Endothelial cell of umbilical vein (primary cell): Measurements from ENCODE around the gene RAPGEF6. TPM values are rescaled to one million over a fixed set of nuclear protein-coding genes. Genes with fewer than 3 reads are reported as not detected.

Experiments used
- BruUV-seq: library from RNA; stranded (reverse); fragments of 400-500 nt; replicated peaks from 2 replicates; lab custom pipeline; 2021; lab: Mats Ljungman, UMichigan
- CTCF ChIA-PET: fragments of 300-600, 350-600 bp; sonication (Branson Sonifier 250); formaldehyde crosslinking; loops from one replicate; lab custom pipeline; 2021; ENCODE audit warnings: antibody characterized with exemption, inconsistent platforms; lab: Charles Lee
- POLR2A ChIA-PET: fragments of 300-600, 350-600 bp; sonication (Branson Sonifier 250); formaldehyde crosslinking; loops from one replicate; lab custom pipeline; 2021; ENCODE audit warnings: antibody characterized with exemption, inconsistent platforms; lab: Charles Lee
- DNase-seq: peaks from one replicate; pipeline ENCODE4 v3.0.0-alpha.2; 2011; ENCODE audit warnings: low read depth, low spot score
- FAIRE-seq: peaks from 2 replicates; lab custom pipeline; 2011; peaks lifted over from hg19 to GRCh38; lab: Jason Lieb, UNC
- H2AFZ ChIP-seq: 2 replicates; pipeline ENCODE4 v1.6.0; 2012; ENCODE audit warnings: low read depth, low read length, control low read depth, inconsistent platforms
- H3K27ac ChIP-seq: 2 replicates; pipeline ENCODE4 v1.5.1; 2011; ENCODE audit warnings: low read depth, mild to moderate bottlenecking, control low read depth, low read length, moderate library complexity; ENCODE audit not compliant: insufficient read depth
- H3K27me3 ChIP-seq, 2 experiments: 2 replicates each; pipeline versions ENCODE4 v1.6.0 to v1.6.1; 2011; ENCODE audit warnings: low read length in 2 of 2, mixed read lengths in 1 of 2; ENCODE audit not compliant: control insufficient read depth in 2 of 2, insufficient read depth in 2 of 2
- H3K36me3 ChIP-seq, 2 experiments: 2 replicates in 1 of 2; 3 replicates in 1 of 2; pipeline ENCODE4 v1.5.1; 2011; ENCODE audit warnings: low read length in 2 of 2, mild to moderate bottlenecking in 1 of 2, moderate library complexity in 1 of 2; ENCODE audit not compliant: control insufficient read depth in 2 of 2, insufficient read depth in 2 of 2; ENCODE audit errors: extremely low read depth in 1 of 2
- H3K4me1 ChIP-seq: 3 replicates; pipeline ENCODE4 v1.5.1; 2011; ENCODE audit warnings: mild to moderate bottlenecking, low read length; ENCODE audit not compliant: control insufficient read depth, insufficient read depth; ENCODE audit errors: extremely low read depth
- H3K4me2 ChIP-seq: 2 replicates; pipeline ENCODE4 v1.6.1; 2011; ENCODE audit warnings: low read length, control low read depth, mixed read lengths; ENCODE audit not compliant: insufficient read depth
- H3K4me3 ChIP-seq, 3 experiments: fragments of 200-600 bp in 1 of 3; sonication (generic), shearing (Covaris generic) in 1 of 3; replicated peaks in 1 of 3; 2 replicates each; pipeline ENCODE4 v1.5.1; 2011 to 2016; ENCODE audit warnings: control low read depth in 3 of 3, low read length in 3 of 3, mild to moderate bottlenecking in 2 of 3, inconsistent platforms in 1 of 3, low read depth in 1 of 3, moderate library complexity in 1 of 3; ENCODE audit not compliant: insufficient read depth in 1 of 3
- H3K79me2 ChIP-seq: 2 replicates; pipeline ENCODE4 v1.6.0; 2012; ENCODE audit warnings: low read length, inconsistent platforms; ENCODE audit not compliant: control insufficient read depth, insufficient read depth
- H3K9ac ChIP-seq: replicated peaks from 2 replicates; pipeline ENCODE3; 2011; ENCODE audit warnings: low read length, control low read depth; ENCODE audit not compliant: insufficient read depth; ENCODE audit errors: extremely low read depth
- H3K9me1 ChIP-seq: replicated peaks from 3 replicates; pipeline ENCODE4 v1.6.0; 2011; ENCODE audit warnings: mild to moderate bottlenecking, low read length; ENCODE audit not compliant: control insufficient read depth, insufficient read depth; ENCODE audit errors: extremely low read depth
- H3K9me3 ChIP-seq: replicated peaks from 2 replicates; pipeline ENCODE4 v1.5.1; 2012; ENCODE audit warnings: low read length, inconsistent platforms; ENCODE audit not compliant: control insufficient read depth, insufficient read depth
- H4K20me1 ChIP-seq: replicated peaks from 2 replicates; pipeline ENCODE3; 2011; ENCODE audit warnings: mild to moderate bottlenecking, low read length; ENCODE audit not compliant: control insufficient read depth, insufficient read depth; ENCODE audit errors: extremely low read depth
- CTCF ChIP-seq, 2 donors: IDR thresholded peaks; 1 replicate in 1 of 2; 2 replicates in 1 of 2; pipeline ENCODE4 v1.5.1; 2011; ENCODE audit warnings: low read length in 2 of 2, mild to moderate bottlenecking in 2 of 2, moderate library complexity in 2 of 2, control low read depth in 1 of 2, inconsistent platforms in 1 of 2, low read depth in 1 of 2; ENCODE audit not compliant: insufficient read depth in 1 of 2; ENCODE audit errors: extremely low read depth in 1 of 2
- EZH2 ChIP-seq: IDR thresholded peaks from 2 replicates; pipeline ENCODE4 v1.6.1; 2012; ENCODE audit warnings: borderline replicate concordance, low read depth, mild to moderate bottlenecking, moderate library complexity, low read length, inconsistent platforms; ENCODE audit not compliant: severe bottlenecking
- FOS ChIP-seq: IDR thresholded peaks from 2 replicates; pipeline ENCODE4 v1.6.1; 2011; ENCODE audit warnings: mild to moderate bottlenecking, low read length, moderate library complexity, borderline replicate concordance; ENCODE audit not compliant: insufficient read depth
- GATA2 ChIP-seq: IDR thresholded peaks from 2 replicates; pipeline ENCODE4 v1.7.0; 2011; ENCODE audit warnings: low read depth, mild to moderate bottlenecking, moderate library complexity, mixed read lengths, low read length; ENCODE audit not compliant: insufficient read length, insufficient read depth
- JUN ChIP-seq: IDR thresholded peaks from 2 replicates; pipeline ENCODE4 v1.6.1; 2011; ENCODE audit warnings: borderline replicate concordance, low read depth; ENCODE audit not compliant: insufficient read length, insufficient read depth
- MAX ChIP-seq: IDR thresholded peaks from 2 replicates; pipeline ENCODE4 v1.6.1; 2011; ENCODE audit not compliant: insufficient read depth, insufficient read length
- MYC ChIP-seq: IDR thresholded peaks from one replicate; pipeline ENCODE4 v1.6.1; 2011; ENCODE audit warnings: mild to moderate bottlenecking, low read depth, low read length
- POLR2A ChIP-seq: IDR thresholded peaks from 2 replicates; pipeline ENCODE4 v1.6.1; 2012; ENCODE audit warnings: low read depth, mild to moderate bottlenecking, control low read depth, low read length
- POLR2AphosphoS5 ChIP-seq: IDR thresholded peaks from 2 replicates; pipeline ENCODE4 v1.6.1; 2012; ENCODE audit warnings: low read depth, mild to moderate bottlenecking, control low read depth, low read length, moderate library complexity; ENCODE audit not compliant: insufficient read depth
- dilution Hi-C: fragments of 300-500 bp; cut with MboI; formaldehyde crosslinking; loops from one replicate; pipeline ENCODE4 v1.15.0; 2019; ENCODE audit warnings: low sequenced_read_pairs; ENCODE audit not compliant: extremely low pct_ligation_motif_present
- intact Hi-C: fragments of 100-400 bp; cut with micrococcal nuclease; formaldehyde crosslinking; loops from one replicate; pipeline ENCODE4 v1.10.0; 2022
- polyA plus RNA-seq, 4 experiments: library from polyadenylated mRNA; depleted of rRNA in 3 of 4; stranded (reverse) in 3 of 4; unstranded in 1 of 4; fragments of >200 nt; gene quantifications; 2 replicates each; pipeline versions ENCODE4 v1.2.1 to v1.2.3, GENCODE V29; 2011 to 2012; ENCODE audit warnings: missing spikeins in 1 of 4
- total RNA-seq: library from RNA; stranded (reverse); gene quantifications from 2 replicates; pipeline ENCODE4 v1.2.3, GENCODE V29; 2021

RAPGEF6 gene
- total and polyA plus RNA-seq, 2 donors (not counting 3 experiments of a cell fraction or from before 2014, with no cell fraction given) = 3.5 to 17.5 TPM

- no peak for DNase-seq
- Histone ChIP-seq H3K9ac (no peak overlapping the region), H3K9me1 (no peaks in the 10 kb centered on the region), H3K9me3 (no peaks in the 10 kb centered on the region), H2AFZ (no peak overlapping the region), H3K27ac (no peak overlapping the region), H3K4me1 (no peaks in the 10 kb centered on the region), H4K20me1 (no peaks in the 10 kb centered on the region), H3K79me2 (no peaks in the 10 kb centered on the region), H3K27me3 (no peaks in the 10 kb centered on the region), H3K36me3 (peaks cover 17 to 27% of the 10 kb centered on the region in 2 experiments), H3K4me3 (no peak overlapping the region), H3K4me2 (no peak overlapping the region)
- BruUV-seq = no TSS peak
- no peak for TF ChIP-seq POLR2A
- no peak for TF ChIP-seq JUN
- TF ChIP-seq FOS = no peak
- no peak for TF ChIP-seq EZH2
- TF ChIP-seq CTCF (IDR thresholded peaks at IDR 0.05; ENCODE audit: extremely low read depth in 1 of 2, insufficient read depth in 1 of 2, low read depth in 1 of 2, low read length in 2 of 2) = no peak
- no peak for TF ChIP-seq MYC
- no peak for TF ChIP-seq POLR2AphosphoS5
- no peak for TF ChIP-seq MAX
- no peak for TF ChIP-seq GATA2
- POLR2A ChIA-PET = no interaction called here
- CTCF ChIA-PET = interaction anchor here (1.3 kb wide), 1 partner anchor 15 kb away, joined by 3 read pairs; no protein-coding TSS in a partner anchor
- no peak for FAIRE-seq
- intact Hi-C loops (no loop called here), dilution Hi-C loops (no loop called here)
These were observed 37.7 kb upstream of the RAPGEF6 start for GRCh38 chr5:131672776-131673175.
